HL-60/S4 (cell line): ENCODE measurements around the gene MFSD1.

Experiments used
- in situ Hi-C: fragments of 300-500 bp; cut with MboI; formaldehyde crosslinking; loops from 2 replicates; pipeline ENCODE4 v1.14.3; 2022; ENCODE audit warnings: low sequenced_read_pairs

MFSD1 gene, protein sequence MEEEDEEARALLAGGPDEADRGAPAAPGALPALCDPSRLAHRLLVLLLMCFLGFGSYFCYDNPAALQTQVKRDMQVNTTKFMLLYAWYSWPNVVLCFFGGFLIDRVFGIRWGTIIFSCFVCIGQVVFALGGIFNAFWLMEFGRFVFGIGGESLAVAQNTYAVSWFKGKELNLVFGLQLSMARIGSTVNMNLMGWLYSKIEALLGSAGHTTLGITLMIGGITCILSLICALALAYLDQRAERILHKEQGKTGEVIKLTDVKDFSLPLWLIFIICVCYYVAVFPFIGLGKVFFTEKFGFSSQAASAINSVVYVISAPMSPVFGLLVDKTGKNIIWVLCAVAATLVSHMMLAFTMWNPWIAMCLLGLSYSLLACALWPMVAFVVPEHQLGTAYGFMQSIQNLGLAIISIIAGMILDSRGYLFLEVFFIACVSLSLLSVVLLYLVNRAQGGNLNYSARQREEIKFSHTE

DNA sequence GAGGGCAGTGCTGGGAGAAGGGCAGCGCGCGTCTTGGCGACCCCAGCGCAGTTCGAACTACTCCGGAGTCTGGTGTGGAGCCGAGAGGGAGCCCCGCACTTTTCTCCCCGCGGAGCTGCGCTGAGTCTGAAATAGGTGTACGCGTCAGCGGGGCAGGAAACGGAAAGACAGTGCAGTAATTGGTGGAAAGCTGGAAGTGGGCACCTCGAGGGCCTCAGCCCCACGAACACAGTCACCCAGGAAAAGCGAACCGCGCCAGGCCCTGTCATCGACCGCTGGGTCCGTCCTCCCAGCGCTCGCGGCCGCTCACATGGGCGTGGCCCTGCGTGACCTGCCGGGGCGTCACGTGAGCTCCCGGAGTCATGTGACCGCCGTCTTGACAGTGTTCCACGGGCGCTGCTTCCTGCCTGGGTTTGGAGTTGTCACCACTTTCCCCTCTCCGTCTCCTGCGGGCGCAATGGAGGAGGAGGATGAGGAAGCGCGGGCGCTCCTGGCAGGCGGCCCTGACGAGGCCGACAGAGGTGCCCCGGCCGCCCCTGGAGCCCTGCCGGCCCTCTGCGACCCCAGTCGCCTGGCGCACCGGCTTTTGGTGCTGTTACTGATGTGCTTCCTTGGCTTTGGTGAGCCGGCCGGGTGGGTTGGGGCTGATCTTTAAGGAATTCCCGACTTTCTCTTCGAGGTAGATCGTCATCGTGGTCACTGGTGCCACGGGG, at the start of gene MFSD1:
Gene MFSD1 (plus strand): TSS at position 359 of the 713 bp plus-strand sequence. CDS start 99 bp downstream, at position 458.
- in situ Hi-C loops, result no loop called here

DNA sequence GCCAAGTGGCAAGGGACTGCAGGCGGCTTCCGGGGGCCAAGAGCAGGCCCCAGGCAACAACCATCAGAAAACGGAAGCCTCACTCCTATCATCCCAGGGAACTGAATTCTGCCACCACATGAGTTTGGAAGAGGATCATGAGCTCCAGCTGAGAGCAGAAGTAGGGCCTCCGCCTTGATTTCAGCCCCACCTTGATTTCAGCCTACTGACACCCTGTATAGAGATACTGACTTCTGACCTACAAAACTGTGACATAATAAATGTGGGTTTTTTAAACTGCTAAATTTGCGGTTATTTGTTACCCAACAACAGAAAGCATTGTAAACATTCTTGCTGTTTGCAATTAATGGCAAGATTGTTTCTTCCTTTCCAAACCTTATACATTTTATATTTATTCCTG, 48.0 kb upstream of the MFSD1 start:
- in situ Hi-C loops, result no loop called here

DNA sequence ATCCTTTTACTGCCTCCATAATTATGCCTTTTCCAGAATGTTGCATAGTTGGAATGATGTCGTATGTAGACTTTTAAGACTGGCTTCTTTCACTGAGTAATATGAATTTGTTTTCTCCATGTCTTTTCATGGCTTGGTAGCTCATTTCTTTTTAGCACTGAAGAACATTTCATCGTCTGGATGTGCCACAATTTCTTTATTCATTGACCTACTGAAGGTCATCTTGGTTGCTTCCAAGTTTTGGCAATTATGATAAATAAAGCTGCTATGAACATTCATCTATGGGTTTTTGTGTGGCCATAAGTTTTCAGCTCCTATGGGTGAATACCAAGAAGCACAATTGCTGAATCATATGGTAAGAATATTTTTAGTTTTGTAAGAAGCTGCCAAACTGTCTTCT, 46.4 kb upstream of the MFSD1 start:
- in situ Hi-C loops, result no loop called here

DNA sequence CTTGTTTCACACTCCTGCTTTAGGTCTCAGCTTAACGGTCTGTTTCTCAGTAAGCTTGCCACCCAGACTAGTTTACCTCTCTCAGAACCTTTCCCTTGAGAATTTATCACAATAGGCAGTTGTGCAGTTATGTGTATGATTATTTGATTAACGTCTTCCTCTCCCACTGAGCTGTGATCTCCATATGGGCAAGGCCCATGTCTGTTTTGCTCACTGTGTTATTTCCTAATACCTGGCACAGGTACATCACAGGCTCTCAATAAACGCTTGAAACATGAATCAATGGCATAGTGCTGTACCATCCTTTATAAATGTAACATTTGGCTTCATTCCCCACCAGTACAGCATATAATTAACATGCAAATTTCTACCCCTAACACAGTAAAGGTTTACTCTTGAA, 40.5 kb upstream of the MFSD1 start:
- in situ Hi-C loops, result no loop called here

DNA sequence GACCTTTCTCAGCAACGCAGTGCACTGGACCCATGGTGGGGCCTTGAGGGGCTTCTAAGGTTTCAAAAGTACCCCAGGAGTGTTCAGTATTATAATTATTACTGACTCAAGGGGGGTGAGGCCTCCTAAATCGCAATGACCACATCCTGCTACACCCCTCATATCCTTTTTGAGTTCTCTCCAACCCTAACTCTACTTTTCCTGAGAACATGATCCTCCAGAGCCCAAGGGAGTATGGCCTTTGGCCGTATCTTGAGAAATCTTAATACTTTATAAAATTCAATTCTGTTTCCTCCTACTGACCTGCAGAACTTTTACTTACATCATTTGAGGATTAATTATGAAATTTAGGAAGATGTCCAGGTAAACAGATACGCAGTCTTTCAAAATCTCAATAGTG, 39.2 kb upstream of the MFSD1 start:
- in situ Hi-C loops, result no loop called here

DNA sequence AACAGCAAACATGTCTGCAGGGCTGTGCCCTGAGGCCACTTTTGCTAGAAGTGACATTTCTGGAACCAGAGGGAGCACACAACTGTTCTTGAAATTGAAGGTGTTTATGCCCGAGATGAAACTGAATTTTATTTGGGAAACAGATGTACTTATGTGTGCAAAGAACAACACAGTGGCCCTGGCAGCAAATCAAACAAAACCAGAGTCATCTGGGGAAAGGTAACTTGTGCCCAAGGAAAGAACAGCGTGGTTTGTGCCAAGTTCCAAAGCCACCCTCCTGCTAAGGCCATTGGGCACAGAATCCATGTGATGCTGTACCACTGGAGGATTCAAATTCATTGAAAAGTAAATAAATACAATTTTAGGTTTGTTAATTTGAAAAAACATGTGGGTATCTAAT, 38.4 kb upstream of the MFSD1 start:
- in situ Hi-C loops, result no loop called here

DNA sequence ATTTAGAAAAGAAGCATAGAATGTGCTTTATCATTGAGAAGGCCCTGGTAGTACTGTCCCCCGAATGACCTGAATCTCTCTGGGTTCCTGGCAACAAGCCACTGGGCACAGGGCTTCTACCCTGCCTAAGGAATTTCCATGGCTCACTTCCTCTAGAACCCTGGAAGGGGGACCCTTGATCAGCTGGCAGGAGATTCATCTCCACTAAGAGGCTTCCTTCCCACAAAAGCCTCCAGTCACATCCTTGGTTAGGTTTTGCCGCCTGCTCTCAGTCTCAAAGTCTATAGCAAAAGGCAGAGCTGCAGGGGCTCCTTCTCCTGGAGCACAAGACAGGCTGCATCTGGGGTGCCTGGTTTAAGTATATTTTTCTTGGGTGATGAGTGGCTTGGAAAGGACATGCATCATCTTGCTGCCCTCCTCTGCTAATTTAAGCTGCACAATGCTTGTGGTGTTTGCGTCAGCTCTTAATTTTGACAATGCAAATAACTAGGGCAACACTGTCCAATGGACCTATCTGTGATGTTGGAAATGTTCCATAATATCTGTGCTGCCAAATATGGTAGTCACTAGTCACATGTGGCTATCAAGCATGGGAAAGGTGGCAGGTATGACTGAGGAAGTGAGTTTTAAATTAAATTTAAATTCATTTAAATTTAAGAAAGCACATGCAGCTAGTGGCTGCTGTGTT, 36.2 kb upstream of the MFSD1 start:
- in situ Hi-C loops, result no loop called here

DNA sequence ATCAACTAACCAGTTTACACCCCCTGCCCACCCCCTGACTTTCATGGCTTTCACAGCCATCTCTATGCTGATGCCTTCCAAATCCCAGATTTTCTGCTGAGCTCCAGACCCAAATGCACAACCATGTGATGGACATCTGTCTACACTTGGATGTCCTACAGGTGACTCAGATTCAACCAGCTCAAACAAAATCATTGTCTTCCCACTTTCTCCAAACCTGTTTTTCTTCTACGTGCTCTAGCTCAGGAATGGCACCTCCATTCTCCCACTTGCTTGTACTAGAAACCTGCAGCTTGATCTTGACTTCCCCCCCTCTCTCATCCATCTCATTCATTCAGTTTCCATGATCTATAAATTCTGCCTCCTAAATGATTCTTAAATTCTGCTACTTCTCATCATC, 35.5 kb upstream of the MFSD1 start:
- in situ Hi-C loops, result no loop called here

DNA sequence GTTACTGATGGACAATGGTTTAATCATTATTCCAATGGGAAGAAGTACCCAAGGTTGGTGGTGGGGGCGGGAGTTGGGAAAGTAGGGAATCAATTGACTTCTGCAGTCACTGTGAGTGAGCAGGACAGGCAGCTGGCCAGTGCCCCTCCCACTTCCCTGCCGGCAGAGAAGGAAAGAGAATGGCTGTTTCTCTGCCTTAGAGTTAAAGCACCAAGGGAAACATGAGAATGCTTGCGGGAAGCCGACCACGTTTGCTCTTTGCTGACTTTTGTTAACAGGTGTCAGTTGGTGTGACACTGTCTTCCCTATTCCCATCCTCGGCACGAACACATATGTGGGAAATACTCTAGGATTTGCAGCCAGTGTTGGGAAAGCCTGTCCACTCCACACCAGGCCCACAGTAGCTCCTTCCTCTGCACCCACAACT, 33.5 kb upstream of the MFSD1 start:
- in situ Hi-C loops, result no loop called here

DNA sequence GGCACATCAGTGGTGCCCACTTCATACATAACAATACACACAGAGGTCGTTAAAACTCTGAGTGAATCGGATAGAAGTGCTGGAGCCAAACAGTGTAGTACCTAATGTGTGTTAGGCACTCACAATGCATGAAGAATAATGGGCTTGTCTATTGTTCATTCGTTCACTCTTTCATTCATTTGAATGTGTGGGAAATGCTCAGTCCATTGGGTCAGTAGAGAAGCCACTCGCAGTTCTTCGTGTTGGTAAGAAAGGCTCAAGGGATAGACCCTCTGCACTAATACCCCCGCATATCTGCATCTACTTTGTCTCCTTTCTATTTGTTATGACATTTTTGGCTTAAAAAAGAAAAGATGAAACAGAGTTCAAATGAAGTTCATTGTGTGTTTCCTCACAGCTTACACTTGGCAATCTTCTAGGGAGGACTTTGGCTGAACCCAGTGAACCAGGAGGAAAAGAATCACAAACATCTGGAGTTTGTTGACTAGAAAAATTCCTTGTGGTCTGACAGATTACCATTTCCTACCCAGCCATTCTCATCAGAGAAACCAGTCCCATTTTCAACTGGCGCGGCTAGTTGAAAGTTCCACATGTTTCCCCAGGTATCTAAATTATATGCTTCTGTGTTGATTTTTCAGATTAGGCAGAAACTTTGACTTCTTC, 32.8 kb upstream of the MFSD1 start:
- in situ Hi-C loops, result no loop called here

DNA sequence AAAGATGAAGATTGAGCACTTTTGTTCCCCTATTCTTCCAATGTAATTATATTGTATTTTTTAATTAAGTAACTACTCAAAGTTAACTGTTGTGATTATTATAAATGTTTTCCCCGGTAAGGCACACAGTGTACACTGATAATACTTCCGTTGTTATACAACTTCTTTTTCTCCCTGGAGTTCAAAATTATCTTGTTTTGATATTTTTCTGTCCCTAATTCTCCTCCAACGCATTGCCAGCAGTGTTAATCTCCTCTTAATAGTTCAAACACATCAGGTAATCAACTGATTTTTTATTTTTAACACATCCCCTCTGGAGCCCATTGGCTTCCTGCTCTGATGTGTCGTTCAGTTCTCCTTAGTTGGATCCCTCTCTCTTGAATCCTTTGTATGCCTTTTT, 32.3 kb upstream of the MFSD1 start:
- in situ Hi-C loops, result no loop called here

DNA sequence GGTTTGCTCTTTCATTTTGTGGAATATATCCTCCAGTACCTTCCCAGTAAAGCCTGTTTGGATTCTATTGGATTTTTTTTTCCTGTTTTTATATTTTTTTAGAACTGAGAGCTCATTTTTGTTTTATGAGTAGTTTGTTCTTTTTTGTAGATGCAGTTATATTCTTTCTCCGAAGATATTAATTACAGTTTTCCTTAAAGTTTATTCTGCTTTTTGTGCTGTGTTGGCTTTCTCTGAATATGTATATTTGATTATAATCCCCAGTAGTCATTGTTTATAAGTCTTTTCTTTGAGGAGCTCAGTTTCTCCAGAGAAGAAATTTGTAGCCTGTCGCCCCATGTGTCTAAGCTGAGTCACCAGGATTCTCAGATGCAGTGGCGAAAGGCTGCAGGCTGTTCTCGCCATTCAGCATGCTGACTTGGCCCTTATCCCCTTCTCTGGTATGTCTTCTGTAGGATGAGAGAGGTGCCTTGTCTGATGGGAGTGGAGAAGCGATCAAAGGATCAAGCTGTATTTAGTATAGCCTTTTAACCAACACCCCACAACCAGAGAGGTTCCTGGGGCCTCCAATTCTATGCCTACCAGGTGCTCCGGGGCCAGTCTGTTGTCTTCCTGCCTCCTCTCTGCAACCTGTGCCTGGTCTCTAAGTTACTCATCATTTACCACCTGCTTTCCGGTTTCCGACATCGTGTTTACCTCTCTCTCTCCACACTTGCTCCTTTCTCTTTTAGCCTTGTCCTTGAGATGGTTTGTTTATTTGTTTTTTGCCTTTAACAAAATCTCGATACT, 31.7 kb upstream of the MFSD1 start:
- in situ Hi-C loops, result no loop called here

DNA sequence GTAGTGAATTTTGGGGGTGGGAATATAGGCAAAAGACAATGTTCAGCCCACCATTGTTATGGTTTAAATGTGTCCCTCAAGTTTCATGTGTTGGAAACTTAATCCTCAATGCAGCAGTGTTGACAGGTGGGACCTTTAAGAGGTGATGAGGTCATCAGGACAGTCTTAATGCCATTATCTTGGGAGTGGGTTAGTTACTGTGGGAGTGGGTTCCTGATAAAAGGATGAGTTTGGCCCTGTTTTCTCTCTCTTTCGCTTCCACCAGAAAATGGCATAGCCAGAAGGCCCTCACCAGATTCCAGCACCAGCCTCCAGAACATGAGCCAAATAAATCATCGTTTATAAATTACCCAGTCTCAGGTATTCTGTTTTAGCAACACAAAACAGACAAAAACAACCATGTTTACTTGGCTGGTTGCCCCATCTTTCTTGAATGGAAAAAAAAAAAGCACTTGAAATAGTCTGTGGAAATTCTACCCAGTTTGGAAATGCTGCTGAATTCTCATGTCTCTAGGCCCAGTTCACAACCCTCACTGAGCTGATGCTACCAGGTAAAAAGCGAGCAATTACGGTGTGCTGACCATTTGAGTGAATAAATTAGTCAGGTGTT, 31.0 kb upstream of the MFSD1 start:
- in situ Hi-C loops, result no loop called here

DNA sequence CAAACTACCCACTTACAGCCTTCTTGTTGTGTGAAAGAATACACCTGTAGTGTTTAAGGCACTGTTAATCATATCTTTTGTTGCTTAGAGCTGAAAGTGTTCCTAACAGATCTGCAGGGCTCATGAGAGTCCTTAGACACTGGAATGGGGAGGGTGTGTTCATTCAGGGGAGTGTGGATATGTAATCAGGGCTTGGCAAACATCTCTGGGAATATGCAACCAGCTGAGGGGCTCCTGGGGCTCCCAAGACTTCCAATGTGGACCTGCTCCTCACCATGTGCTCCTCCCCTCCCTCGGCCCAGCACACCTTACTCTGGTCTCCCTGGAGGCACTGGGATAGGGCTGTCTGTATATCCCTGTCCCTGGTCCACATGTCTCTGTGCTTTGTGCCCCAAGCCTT, 30.3 kb upstream of the MFSD1 start:
- in situ Hi-C loops, result no loop called here

DNA sequence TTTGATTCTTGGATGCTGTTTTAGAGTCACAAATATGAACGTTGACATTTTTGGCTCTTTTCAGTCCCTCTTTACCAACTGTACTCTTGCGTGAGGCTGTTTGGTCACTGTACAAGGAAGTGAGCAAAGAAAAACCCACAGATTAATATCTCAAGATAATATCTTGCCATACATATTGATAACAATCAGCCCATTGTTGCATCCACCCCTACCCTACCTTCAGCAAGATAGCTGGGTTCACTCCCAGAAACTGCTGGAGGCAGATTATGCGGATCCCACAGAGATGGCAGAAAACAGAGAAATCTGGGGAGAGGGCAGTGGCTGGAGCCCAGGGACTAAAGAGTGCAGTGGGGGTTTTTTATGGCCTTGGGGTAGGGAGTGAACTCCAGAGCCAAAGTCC, 29.9 kb upstream of the MFSD1 start:
- in situ Hi-C loops, result no loop called here

DNA sequence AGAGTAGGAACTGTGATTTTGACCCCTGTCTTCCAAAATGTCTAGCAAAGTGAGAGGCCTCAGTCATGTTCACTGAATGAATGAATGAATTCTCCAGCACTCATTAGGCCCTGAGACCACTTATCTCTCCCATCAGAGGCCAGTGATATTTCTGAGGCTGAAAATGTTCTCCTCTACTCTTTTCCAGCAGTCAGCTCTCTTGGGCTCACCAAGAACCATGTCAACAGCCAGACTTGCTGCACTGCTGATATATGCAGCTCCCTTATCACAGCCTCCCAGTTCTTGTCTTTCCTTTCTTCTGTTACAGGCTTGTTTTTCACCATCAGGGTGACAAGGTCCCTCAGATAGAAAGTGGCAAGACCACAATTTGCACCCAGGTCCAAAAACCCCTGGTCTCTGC, 28.7 kb upstream of the MFSD1 start:
- in situ Hi-C loops, result no loop called here

DNA sequence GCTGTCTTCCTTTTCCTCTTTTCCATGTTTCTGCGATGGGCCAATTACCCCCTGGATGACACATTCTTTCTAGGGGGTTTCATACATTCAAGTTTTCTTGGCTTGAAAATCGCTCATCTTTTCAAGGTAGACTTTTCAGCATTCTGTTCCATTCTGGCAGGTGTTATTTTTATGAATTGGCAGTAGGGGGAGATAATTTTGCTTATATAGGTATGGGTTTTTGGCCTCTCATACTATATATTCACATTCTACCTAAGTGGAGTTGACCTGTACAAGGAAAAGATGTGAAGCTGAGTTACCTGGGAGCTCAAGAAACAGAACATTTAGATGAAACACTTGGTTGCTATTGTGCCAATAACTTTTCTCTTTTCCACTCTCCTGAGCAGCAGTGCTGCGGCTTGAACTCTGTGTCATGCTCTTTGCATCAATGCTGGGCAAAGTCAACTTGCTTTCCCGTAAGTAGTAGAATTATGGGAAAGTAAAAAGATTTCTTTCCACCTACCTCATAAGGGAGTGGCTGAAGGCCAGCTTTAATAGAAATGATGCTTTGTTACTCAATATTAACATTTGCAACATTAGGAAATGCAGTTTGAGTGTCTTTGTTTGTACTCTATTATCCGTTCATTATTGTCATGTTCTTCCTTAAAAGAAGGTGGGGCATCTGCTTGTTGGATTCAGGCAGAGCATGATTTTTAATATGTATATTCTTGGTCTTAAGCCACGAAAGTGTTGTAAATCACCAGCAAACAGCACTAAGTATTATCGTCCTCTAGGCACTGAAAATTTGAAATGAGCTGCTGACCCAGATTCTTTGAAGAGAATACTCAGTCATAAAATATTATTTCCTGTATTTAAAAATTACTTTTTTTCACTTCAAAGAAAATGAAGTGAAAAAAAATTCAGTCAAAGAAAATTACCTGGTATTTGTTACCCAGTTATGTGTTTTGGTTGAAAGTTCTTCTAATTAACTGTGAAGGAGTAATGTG, 27.7 kb upstream of the MFSD1 start:
- in situ Hi-C loops, result no loop called here

DNA sequence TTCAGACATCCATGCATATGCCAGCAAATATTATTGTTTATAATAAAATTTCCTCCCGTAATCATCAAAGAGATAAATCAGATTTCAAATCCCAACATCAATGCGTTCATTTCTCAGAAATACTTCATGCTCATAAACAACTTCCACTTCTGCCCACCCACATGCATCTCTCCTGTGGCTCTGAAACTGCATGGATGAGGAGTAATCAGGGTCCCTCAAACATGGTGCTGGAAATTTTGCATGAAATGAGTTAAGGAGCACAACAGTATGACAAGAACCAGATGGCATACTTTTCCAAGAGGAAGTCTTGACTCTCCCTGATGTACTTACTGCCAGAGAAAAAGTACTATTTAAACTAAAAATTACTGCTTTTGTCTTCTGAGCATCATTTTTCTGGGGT, 26.9 kb upstream of the MFSD1 start:
- in situ Hi-C loops, result loop anchor here (25.0 kb wide), 3 partner anchors 113 to 1163 kb away; partner anchors contain the start of gene LXN
